ENCODE results near the gene SCGB1C1. TPM values are rescaled to one million over a fixed set of nuclear protein-coding genes. Genes with fewer than 3 reads are reported as not detected.

Gene SCGB1C1
- total and polyA plus RNA-seq, 2 experiments from 2014 or later, result not detected

DNA sequence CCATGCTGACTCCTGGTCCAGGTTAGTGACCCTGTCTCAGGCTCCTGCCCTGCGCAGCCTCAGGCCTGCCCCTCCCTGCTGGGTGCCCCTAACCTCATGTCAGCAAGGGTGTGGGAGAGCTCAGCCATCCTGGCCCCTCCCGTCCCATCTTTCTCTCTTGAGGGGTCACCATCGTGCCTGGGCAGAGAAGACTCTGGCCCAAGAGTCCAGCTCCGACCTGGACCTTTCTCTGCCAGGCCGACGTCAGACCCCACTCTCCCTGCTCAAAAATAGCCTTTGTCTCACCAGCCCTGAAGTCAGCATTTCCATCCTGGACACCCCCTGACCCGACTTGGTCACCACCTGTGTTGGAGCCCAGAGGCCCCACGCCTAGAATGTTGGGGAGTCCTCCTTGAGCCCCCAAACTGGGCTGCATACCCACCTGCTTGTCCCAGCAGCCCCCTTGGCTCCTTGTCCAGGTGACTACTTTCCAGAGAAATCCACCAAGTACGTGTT is 4.9 kb downstream of the SCGB1C1 start:
- no peaks in the 10 kb centered on the region for H3K36me3 ChIP-seq (replicated peaks; ENCODE audit: insufficient read depth, low read depth)
- H3K9me2 ChIP-seq (replicated peaks; ENCODE audit: insufficient read depth), result no peaks in the 10 kb centered on the region
- H3K4me3 ChIP-seq, result no peak overlapping the region
- no peak for DNase-seq (ENCODE audit: low spot score)
- no peaks in the 10 kb centered on the region for H3K9me3 ChIP-seq (ENCODE audit: low read depth)
- TF ChIP-seq EZH2 (IDR thresholded peaks at IDR 0.05; ENCODE audit: borderline replicate concordance), result no peak
- no peak for TF ChIP-seq EZH2phosphoT487 (IDR thresholded peaks at IDR 0.05; ENCODE audit: low read depth, severe bottlenecking, unreplicated experiment)
- TF ChIP-seq, protein P1, sequence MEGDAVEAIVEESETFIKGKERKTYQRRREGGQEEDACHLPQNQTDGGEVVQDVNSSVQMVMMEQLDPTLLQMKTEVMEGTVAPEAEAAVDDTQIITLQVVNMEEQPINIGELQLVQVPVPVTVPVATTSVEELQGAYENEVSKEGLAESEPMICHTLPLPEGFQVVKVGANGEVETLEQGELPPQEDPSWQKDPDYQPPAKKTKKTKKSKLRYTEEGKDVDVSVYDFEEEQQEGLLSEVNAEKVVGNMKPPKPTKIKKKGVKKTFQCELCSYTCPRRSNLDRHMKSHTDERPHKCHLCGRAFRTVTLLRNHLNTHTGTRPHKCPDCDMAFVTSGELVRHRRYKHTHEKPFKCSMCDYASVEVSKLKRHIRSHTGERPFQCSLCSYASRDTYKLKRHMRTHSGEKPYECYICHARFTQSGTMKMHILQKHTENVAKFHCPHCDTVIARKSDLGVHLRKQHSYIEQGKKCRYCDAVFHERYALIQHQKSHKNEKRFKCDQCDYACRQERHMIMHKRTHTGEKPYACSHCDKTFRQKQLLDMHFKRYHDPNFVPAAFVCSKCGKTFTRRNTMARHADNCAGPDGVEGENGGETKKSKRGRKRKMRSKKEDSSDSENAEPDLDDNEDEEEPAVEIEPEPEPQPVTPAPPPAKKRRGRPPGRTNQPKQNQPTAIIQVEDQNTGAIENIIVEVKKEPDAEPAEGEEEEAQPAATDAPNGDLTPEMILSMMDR (IDR thresholded peaks at IDR 0.05; ENCODE audit: poor library complexity), result no peak
- H3K4me2 ChIP-seq, result no peak overlapping the region
- peaks cover 7% of the 10 kb centered on the region for H4K20me1 ChIP-seq (ENCODE audit: insufficient read depth, poor library complexity, severe bottlenecking)
- no peaks in the 10 kb centered on the region for H3K4me1 ChIP-seq (ENCODE audit: insufficient read depth)
- WGBS (ENCODE audit: low lambda C conversion rate, missing lambda C conversion rate), result 86% methylated on average over 9 of the region's 9 CpGs
- no peaks in the 10 kb centered on the region for H3K79me2 ChIP-seq
- H2AFZ ChIP-seq, result no peak overlapping the region
- no peaks in the 10 kb centered on the region for H3K27me3 ChIP-seq
- no peak overlapping the region for H3K27ac ChIP-seq

DNA sequence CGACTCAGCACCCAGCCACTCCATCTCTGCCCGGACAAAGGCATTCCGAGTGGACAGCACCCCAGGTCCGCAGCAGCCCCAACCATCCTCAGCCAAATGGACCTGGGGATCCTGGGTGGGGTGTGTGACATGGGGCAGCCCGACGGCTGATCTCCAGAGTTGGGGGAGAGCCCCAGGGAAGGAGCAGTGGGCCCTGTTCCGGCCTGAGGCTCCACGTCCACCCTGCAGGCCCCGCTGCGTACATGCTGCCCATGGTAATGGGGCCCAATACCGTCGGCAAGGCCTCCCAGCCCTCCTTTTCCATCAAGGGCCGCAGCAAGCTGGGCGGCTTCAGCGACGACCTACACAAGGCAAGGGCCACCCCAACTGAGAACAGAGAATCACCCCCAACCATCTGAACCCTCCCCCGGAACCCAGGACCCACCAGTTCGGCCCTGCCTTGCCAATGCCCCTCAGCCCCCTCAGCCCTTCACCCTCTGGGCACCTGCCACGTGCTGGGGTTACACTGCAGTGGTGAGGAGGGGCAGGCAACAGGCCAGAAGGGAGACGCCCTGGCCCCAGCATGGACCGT is 5.4 kb downstream of the SCGB1C1 start:
- H4K20me1 ChIP-seq (ENCODE audit: insufficient read depth, poor library complexity, severe bottlenecking), result peaks cover 10% of the 10 kb centered on the region
- H3K4me1 ChIP-seq (ENCODE audit: insufficient read depth), result no peaks in the 10 kb centered on the region
- no peaks in the 10 kb centered on the region for H3K9me3 ChIP-seq (ENCODE audit: low read depth)
- H3K36me3 ChIP-seq (replicated peaks; ENCODE audit: insufficient read depth, low read depth), result no peaks in the 10 kb centered on the region
- H3K79me2 ChIP-seq, result no peaks in the 10 kb centered on the region
- TF ChIP-seq, protein P1 (IDR thresholded peaks at IDR 0.05; ENCODE audit: poor library complexity), result no peak
- no peak for TF ChIP-seq EZH2phosphoT487 (IDR thresholded peaks at IDR 0.05; ENCODE audit: low read depth, severe bottlenecking, unreplicated experiment)
- no peak for TF ChIP-seq EZH2 (IDR thresholded peaks at IDR 0.05; ENCODE audit: borderline replicate concordance)
- no peaks in the 10 kb centered on the region for H3K9me2 ChIP-seq (replicated peaks; ENCODE audit: insufficient read depth)
- H3K27me3 ChIP-seq, result no peaks in the 10 kb centered on the region
- no peak overlapping the region for H3K4me2 ChIP-seq
- no peak for DNase-seq (ENCODE audit: low spot score)
- no peak overlapping the region for H3K4me3 ChIP-seq
- H3K27ac ChIP-seq, result no peak overlapping the region
- WGBS (ENCODE audit: low lambda C conversion rate, missing lambda C conversion rate), result 88% methylated on average over 16 of the region's 21 CpGs
- H2AFZ ChIP-seq, result no peak overlapping the region

DNA sequence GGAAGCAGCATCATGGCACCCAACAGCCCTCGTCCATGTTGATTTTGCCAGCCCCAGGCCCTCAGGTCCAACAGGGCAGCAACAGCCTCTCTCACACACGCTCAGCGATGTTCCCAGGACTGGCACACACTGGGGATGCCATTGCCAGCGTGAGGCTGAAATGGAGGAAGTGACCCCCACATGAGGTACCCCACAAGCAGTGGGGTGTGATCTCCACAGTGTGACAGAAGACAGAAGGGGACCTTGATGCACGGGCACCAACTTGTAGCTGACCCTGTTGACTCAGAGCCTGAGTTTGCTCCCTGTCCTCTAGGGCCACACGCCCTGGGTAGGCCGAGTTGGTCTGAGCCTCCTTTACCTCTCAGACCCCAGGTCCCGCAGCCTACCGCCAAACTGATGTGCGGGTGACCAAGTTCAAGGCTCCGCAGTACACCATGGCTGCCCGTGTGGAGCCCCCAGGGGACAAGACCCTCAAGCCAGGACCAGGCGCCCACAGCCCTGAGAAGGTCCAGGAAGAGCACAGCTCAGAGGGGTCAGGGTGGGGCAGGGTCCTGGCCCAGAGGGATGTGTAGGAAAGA is 6.2 kb downstream of the SCGB1C1 start:
- no peaks in the 10 kb centered on the region for H3K9me2 ChIP-seq (replicated peaks; ENCODE audit: insufficient read depth)
- no peak overlapping the region for H2AFZ ChIP-seq
- H3K4me2 ChIP-seq, result no peak overlapping the region
- no peak for DNase-seq (ENCODE audit: low spot score)
- no peak overlapping the region for H3K4me3 ChIP-seq
- H3K36me3 ChIP-seq (replicated peaks; ENCODE audit: insufficient read depth, low read depth), result no peaks in the 10 kb centered on the region
- H3K9me3 ChIP-seq (ENCODE audit: low read depth), result no peaks in the 10 kb centered on the region
- no peaks in the 10 kb centered on the region for H3K27me3 ChIP-seq
- no peaks in the 10 kb centered on the region for H3K4me1 ChIP-seq (ENCODE audit: insufficient read depth)
- peaks cover 5% of the 10 kb centered on the region for H3K79me2 ChIP-seq
- no peak overlapping the region for H3K27ac ChIP-seq
- TF ChIP-seq EZH2phosphoT487 (IDR thresholded peaks at IDR 0.05; ENCODE audit: low read depth, severe bottlenecking, unreplicated experiment) (no peak), EZH2 (IDR thresholded peaks at IDR 0.05; ENCODE audit: borderline replicate concordance) (no peak)
- TF ChIP-seq, protein P1 (IDR thresholded peaks at IDR 0.05; ENCODE audit: poor library complexity), result no peak
- WGBS (ENCODE audit: low lambda C conversion rate, missing lambda C conversion rate), result 91% methylated on average over 13 of the region's 13 CpGs
- H4K20me1 ChIP-seq (ENCODE audit: insufficient read depth, poor library complexity, severe bottlenecking), result peaks cover 18% of the 10 kb centered on the region

Measured in hepatocyte (in vitro differentiated cells).